NT2/D1 (cell line): ENCODE measurements around the gene CASS4.

ENCODE experiments used
- SUZ12 ChIP-seq: IDR thresholded peaks from 2 replicates; pipeline ENCODE4 v1.6.1; 2011; ENCODE audit not compliant: insufficient read length, insufficient read depth; ENCODE audit errors: extremely low read depth
- YY1 ChIP-seq: IDR thresholded peaks from 2 replicates; pipeline ENCODE4 v1.6.1; 2011; ENCODE audit not compliant: insufficient read length, insufficient read depth
- ZNF274 ChIP-seq: IDR thresholded peaks from 2 replicates; pipeline ENCODE4 v1.6.1; 2011; ENCODE audit warnings: mild to moderate bottlenecking, low read depth, low read length

DNA sequence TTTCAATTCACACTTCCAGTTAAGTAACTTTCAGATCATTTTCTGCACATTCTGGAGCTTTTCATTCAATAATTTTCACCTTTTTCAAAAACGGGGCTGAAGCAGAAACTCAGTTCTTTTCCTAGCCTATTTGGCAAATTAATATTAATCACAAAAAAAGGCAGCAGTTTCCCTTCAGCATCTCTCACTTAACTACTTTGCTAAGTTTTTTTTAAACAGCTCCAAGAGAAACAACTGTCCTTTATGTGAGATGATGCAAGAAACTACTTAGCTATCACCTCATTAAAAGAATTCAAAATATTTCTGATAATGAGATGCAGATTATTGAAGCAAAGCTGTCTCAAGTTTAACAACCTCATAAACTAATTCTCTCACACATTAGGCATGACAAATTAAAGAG lies 11.8 kb downstream of the CASS4 start:
- no peak for TF ChIP-seq ZNF274
- TF ChIP-seq YY1, result no peak
- TF ChIP-seq SUZ12, result no peak
